Transverse colon (tissue), 4 donors: ENCODE results near the gene SLC27A1. TPM values are rescaled to one million over a fixed set of nuclear protein-coding genes. Genes with fewer than 3 reads are reported as not detected.
"Not testable (repeated sequence)": the region's sequence is repeated elsewhere in the genome, so short reads cannot be mapped to it uniquely, and the experiment has no call there.

Experiments used
- DNase-seq: peaks from one replicate; pipeline ENCODE4 v3.0.0-alpha.2; 2019
- H3K27ac ChIP-seq, 4 donors: fragments of 200-600 bp; sonication (generic); 2 replicates each; pipeline ENCODE4 v1.5.1; 2016 to 2018; ENCODE audit warnings: inconsistent platforms in 4 of 4
- H3K27me3 ChIP-seq: fragments of 200-600 bp; sonication (generic); 2 replicates; pipeline ENCODE4 v1.5.1; 2017; ENCODE audit warnings: inconsistent platforms
- H3K36me3 ChIP-seq, 4 donors: fragments of 200-600 bp; sonication (generic); 2 replicates each; pipeline ENCODE4 v1.5.1; 2017 to 2019; ENCODE audit warnings: inconsistent platforms in 4 of 4
- H3K4me1 ChIP-seq, 4 donors: fragments of 200-600 bp; sonication (generic); 2 replicates each; pipeline ENCODE4 v1.5.1; 2017 to 2020; ENCODE audit warnings: inconsistent platforms in 4 of 4
- H3K4me3 ChIP-seq, 4 donors: fragments of 200-600 bp; sonication (generic); 1 replicate in 1 of 4; 2 replicates in 3 of 4; pipeline versions ENCODE4 v1.5.1 to v1.6.1; 2017 to 2019; ENCODE audit warnings: inconsistent platforms in 4 of 4
- H3K9me3 ChIP-seq, 2 donors: fragments of 200-600 bp; sonication (generic); 2 replicates each; pipeline ENCODE4 v1.5.1; 2017 to 2019; ENCODE audit warnings: inconsistent platforms in 2 of 2
- EP300 ChIP-seq: sonication (generic); formaldehyde crosslinking; IDR thresholded peaks from one replicate; pipeline ENCODE4 v1.6.1; 2017; ENCODE audit warnings: antibody characterized with exemption, low read depth
- POLR2A ChIP-seq: fragments of 450-650 bp; IDR thresholded peaks from one replicate; pipeline ENCODE4 v1.6.1; 2016; ENCODE audit warnings: antibody characterized with exemption, mild to moderate bottlenecking, moderate library complexity
- POLR2AphosphoS5 ChIP-seq, 3 donors: sonication (generic); formaldehyde crosslinking; IDR thresholded peaks; one replicate each; pipeline ENCODE4 v1.6.1; 2016; ENCODE audit warnings: antibody characterized with exemption in 3 of 3
- WGBS, 2 donors: methylation state at CpG; one replicate each; pipeline ENCODE4 v1.1.5; 2018; ENCODE audit warnings: low coverage in 1 of 2; 5-methylcytosine and 5-hydroxymethylcytosine counted together
- in situ Hi-C, 4 donors: fragments of 200-750 bp; cut with MboI; loops; one replicate each; pipeline versions ENCODE4 v1.15.0 to v1.15.1; 2017; ENCODE audit warnings: low sequenced_read_pairs in 3 of 4, low pct_ligation_motif_present in 1 of 4, low pct_unique_long_range_greater_than_20kb in 1 of 4
- intact Hi-C: fragments of 100-400 bp; cut with DNase I; formaldehyde crosslinking; loops from one replicate; pipeline ENCODE4 v1.15.1; 2023; ENCODE audit warnings: low total_unique reads
- total RNA-seq, 4 donors: library from RNA; depleted of rRNA; stranded (reverse); fragments of >200 nt; gene quantifications; one replicate each; pipeline ENCODE4 v1.1.0, GENCODE V29; 2016
- TF ChIP-seq, protein P1 (sequence below), 5 experiments: fragments of 200-600 bp in 3 of 5; fragments of 450-650 bp in 2 of 5; sonication (generic) in 3 of 5; IDR thresholded peaks; 1 replicate in 2 of 5; 2 replicates in 3 of 5; pipeline ENCODE4 v1.5.1; 2016 to 2017; ENCODE audit warnings: antibody characterized with exemption in 5 of 5, inconsistent platforms in 3 of 5, mild to moderate bottlenecking in 2 of 5, moderate library complexity in 1 of 5

The SLC27A1 gene
- total RNA-seq, 4 donors from 2014 or later = 4.0 to 11.1 (median 7.0) TPM

DNA sequence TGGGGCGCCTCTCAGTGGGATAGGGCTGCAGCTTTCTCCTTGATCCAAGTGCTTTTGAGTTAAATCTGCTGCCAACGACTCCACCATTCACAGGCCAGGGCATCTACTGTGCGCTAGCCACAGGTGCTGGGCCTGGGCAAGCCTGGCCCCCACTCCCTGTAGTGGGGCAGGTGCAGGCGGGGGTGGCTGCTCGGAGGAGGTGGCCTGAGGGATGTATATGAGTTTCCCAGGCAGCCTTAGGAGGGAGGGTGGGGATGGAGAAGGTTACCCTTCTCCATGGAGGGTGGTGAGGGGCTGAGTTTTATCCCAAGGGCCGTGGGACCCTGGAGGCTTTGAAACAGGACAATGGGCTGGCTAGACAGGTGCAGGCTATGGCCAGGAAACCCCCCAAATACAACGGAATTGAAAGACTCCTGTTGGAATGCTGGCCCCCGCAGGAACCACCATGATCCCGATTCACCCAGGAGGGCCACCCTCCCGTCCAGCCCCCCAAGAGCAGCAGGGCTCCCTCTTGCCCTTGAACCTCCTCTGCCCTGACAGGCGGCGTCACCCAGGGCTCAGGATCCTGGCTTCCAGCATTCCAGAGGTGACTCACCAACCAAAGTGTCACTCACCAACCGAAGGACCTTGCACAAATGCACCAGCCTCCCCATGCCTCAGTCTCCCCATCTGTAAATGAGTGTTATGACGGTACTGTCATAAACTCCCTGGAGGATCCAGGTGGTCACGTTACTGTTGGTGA, 45.3 kb downstream of the SLC27A1 start:
- intact Hi-C loops = loop anchor here (5.0 kb wide), 1 partner anchor 998 kb away; no protein-coding TSS in a partner anchor
- H3K27ac ChIP-seq = no peak overlapping the region
- TF ChIP-seq EP300 (no peak), POLR2AphosphoS5 (IDR thresholded peaks at IDR 0.05) (no peak), POLR2A (no peak)
- TF ChIP-seq, protein P1, sequence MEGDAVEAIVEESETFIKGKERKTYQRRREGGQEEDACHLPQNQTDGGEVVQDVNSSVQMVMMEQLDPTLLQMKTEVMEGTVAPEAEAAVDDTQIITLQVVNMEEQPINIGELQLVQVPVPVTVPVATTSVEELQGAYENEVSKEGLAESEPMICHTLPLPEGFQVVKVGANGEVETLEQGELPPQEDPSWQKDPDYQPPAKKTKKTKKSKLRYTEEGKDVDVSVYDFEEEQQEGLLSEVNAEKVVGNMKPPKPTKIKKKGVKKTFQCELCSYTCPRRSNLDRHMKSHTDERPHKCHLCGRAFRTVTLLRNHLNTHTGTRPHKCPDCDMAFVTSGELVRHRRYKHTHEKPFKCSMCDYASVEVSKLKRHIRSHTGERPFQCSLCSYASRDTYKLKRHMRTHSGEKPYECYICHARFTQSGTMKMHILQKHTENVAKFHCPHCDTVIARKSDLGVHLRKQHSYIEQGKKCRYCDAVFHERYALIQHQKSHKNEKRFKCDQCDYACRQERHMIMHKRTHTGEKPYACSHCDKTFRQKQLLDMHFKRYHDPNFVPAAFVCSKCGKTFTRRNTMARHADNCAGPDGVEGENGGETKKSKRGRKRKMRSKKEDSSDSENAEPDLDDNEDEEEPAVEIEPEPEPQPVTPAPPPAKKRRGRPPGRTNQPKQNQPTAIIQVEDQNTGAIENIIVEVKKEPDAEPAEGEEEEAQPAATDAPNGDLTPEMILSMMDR (IDR thresholded peaks at IDR 0.05) = no peak
- H3K9me3 ChIP-seq = peaks cover 0 to 5% of the 10 kb centered on the region in 2 donors
- in situ Hi-C loops = no loop called here
- H3K4me3 ChIP-seq = no peak overlapping the region
- no peaks in the 10 kb centered on the region for H3K27me3 ChIP-seq
- 87% methylated on average over 15 of the region's 15 CpGs; no CpG with 5 or more reads in 1 of the 2 donors for WGBS, 2 donors
- H3K36me3 ChIP-seq = peaks cover 0 to 28% (median 5%) of the 10 kb centered on the region in 4 donors
- no peak for DNase-seq
- peaks cover 0 to 15% (median 9%) of the 10 kb centered on the region in 4 donors for H3K4me1 ChIP-seq

DNA sequence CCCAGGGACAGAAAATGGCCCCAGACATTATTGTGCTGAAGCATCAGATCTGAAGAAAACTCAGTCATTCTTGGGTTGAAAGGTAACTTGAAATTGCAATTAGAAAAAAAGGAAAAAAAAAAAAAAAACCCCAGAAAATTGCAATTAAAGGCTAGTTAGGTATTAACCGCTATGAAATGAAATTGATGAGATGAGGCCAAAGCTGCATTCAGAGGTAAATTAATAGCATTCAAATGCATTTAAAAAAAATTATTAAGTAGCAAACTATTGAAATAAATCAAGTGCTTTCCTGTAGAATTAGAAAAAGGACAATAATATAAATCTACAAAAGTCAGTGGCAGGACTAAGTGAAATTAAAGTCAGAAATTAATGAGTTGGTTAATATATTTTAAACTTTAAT, 47.6 kb downstream of the SLC27A1 start:
- no peak for TF ChIP-seq POLR2A
- TF ChIP-seq, protein P1 (IDR thresholded peaks at IDR 0.05) = no peak
- TF ChIP-seq POLR2AphosphoS5 (IDR thresholded peaks at IDR 0.05) = no peak
- no peak for TF ChIP-seq EP300
- intact Hi-C loops = loop anchor here (5.0 kb wide), 1 partner anchor 1001 kb away; no protein-coding TSS in a partner anchor
- Histone ChIP-seq H3K9me3 (peaks cover 0 to 5% of the 10 kb centered on the region in 2 donors), H3K27me3 (no peaks in the 10 kb centered on the region), H3K36me3 (peaks cover 0 to 36% (median 5%) of the 10 kb centered on the region in 4 donors), H3K27ac (no peak overlapping the region), H3K4me1 (peaks cover 0 to 7% (median 0%) of the 10 kb centered on the region in 4 donors), H3K4me3 (no peak overlapping the region)
- no peak for DNase-seq
- 97 to 100% methylated on average over 1 of the region's 1 CpG for WGBS, 2 donors
- in situ Hi-C loops = no loop called here

DNA sequence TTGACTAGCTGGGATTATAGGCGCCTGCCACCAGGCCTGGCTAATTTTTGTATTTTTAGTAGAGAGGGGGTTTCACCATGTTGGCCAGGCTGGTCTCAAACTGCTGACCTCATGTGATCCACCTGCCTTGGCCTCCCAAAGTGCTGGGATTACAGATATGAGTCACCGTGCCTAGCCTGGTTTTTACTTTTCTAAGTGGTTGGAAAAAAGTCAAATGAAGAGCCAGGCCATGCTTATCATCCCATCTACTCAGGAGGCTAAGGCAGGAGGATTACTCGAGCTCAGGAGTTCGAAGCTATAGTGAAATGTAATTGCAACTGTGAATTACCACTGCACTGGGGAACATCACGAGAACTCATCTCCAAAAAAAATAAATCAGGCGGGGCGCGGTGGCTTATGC, 48.3 kb downstream of the SLC27A1 start:
- in situ Hi-C loops, H3K27me3 ChIP-seq, DNase-seq, H3K4me3 ChIP-seq, H3K27ac ChIP-seq, H3K4me1 ChIP-seq, H3K9me3 ChIP-seq: not testable (repeated sequence)
- 94 to 100% methylated on average over 2 to 8 of the region's 8 CpGs for WGBS, 2 donors
- H3K36me3 ChIP-seq = peaks cover 0 to 36% (median 5%) of the 10 kb centered on the region in 4 donors
- intact Hi-C loops = loop anchor here (5.0 kb wide), 1 partner anchor 1001 kb away; no protein-coding TSS in a partner anchor

DNA sequence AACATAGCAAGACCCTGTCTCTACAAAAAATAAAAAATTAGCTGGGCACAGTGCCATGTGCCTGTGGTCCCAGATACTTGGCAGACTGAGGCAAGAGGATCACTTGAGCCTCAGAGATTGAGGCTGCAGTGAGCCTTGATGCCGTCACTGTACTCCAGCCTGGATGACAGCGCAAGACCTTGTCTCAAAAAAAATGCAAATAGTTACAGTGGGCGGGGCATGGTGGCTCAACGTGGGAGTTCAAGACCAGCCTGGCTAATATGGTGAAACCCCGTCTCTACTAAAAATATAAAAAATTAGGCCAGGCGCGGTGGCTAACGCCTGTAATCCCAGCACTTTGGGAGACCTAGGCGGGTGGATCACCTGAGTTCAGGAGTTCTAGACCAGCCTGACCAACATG, 49.6 kb downstream of the SLC27A1 start:
- in situ Hi-C loops = no loop called here
- DNase-seq = no peak

More for the DNA sequence above, 49.6 kb downstream of the SLC27A1 start:
- Histone ChIP-seq H3K9me3 (peaks cover 0 to 5% of the 10 kb centered on the region in 2 donors), H3K27me3 (no peaks in the 10 kb centered on the region), H3K27ac (no peak overlapping the region), H3K4me3 (no peak overlapping the region), H3K4me1 (peaks cover 0 to 13% (median 0%) of the 10 kb centered on the region in 4 donors), H3K36me3 (peaks cover 0 to 36% (median 5%) of the 10 kb centered on the region in 4 donors)
- intact Hi-C loops = loop anchor here (5.0 kb wide), 1 partner anchor 1003 kb away; no protein-coding TSS in a partner anchor
- 91% methylated on average over 9 of the region's 9 CpGs; no CpG with 5 or more reads in 1 of the 2 donors for WGBS, 2 donors
- no peak for TF ChIP-seq POLR2AphosphoS5 (IDR thresholded peaks at IDR 0.05)
- TF ChIP-seq POLR2A = no peak
- no peak for TF ChIP-seq EP300
- TF ChIP-seq, protein P1 (IDR thresholded peaks at IDR 0.05) = no peak
